GM12875 (cell line): ENCODE measurements around the gene CELF4.

ENCODE experiments used
- H3K4me3 ChIP-seq: one replicate; pipeline ENCODE4 v1.5.1; 2011; ENCODE audit warnings: low read depth, low read length, control low read depth
- CTCF ChIP-seq: IDR thresholded peaks from 2 replicates; pipeline ENCODE4 v1.5.1; 2011; ENCODE audit warnings: low read depth, mild to moderate bottlenecking, control low read depth, inconsistent platforms, low read length, moderate library complexity, borderline replicate concordance; ENCODE audit not compliant: insufficient read depth

CELF4 gene

DNA sequence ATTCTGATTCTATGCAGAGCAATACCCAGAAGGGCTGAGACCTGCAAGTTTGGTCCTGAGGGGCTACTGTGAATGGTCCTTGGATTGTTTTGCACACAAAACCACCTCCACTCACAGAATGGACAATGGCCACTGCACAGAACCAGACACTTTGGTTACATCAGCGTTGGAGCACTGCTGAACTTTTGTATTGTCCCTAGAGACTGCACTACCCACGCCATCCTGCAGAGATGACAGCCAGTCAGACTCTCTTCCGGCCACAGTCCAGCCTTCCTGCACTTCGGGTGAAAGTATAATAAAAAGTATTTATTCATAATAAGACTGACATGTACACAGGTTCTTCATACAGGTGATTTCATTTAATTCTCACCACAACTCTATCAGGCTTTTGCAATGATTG, 35.7 kb downstream of the CELF4 start:
- H3K4me3 ChIP-seq: no peak overlapping the region
- TF ChIP-seq CTCF: 0 out of 2 replicates have a peak, but pooled peaks have one; percentile 4

GRCh38 chr18:37529296-37529695, 36.3 kb downstream of the CELF4 start:
- TF ChIP-seq CTCF: no peak

GRCh38 chr18:37527395-37527794, 38.2 kb downstream of the CELF4 start:
- no peak for TF ChIP-seq CTCF

More at GRCh38 chr18:37529296-37529695, 36.3 kb downstream of the CELF4 start:
- H3K4me3 ChIP-seq: no peak overlapping the region

DNA sequence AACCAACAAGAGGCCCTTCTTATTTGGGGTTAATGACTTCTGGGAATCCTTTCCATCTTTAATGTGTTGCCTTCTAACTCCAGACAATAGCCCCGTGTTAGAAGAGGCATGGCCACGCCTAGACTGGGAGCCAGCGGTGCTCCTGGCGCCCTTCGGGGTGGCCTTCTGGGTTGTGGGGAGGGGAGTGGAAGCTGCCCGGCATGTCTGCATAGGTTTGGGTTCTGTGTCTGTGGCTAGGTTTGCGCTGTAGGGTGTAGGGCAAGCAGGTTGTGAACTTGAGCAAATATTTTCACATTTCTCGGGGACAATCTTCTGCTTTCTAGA, 40.4 kb downstream of the CELF4 start:
- H3K4me3 ChIP-seq: no peak overlapping the region
- TF ChIP-seq CTCF: no peak

More at GRCh38 chr18:37527395-37527794, 38.2 kb downstream of the CELF4 start:
- no peak overlapping the region for H3K4me3 ChIP-seq

GRCh38 chr18:37524498-37525261, 40.9 kb downstream of the CELF4 start:
- no peak overlapping the region for H3K4me3 ChIP-seq
- TF ChIP-seq CTCF: no peak

DNA sequence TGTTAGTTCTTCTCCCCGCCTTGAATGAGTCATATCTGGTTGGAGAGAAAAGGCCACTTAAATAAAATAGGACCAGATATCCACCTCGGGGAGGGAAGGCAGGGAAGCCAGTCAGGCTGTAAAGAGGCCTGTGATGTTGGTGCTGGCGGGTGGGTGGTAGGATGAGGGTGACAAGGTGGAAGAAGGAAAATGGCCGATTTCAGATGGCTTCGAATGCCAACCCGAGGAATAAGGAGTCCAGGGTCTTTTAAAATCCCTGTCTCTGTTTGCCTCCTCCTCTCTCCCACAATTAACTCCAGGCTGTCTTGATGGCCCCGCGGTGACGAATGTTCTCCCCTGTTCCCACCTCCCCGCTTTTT, 41.5 kb downstream of the CELF4 start:
- H3K4me3 ChIP-seq: no peak overlapping the region
- TF ChIP-seq CTCF: no peak
